Mesenchymal stem cell (in vitro differentiated cells and primary cell): ENCODE measurements around the gene PRRC2C.

ENCODE experiments used
- DNase-seq: peaks from one replicate; pipeline ENCODE4 v3.0.0-alpha.2; 2013
- H2AFZ ChIP-seq: one replicate; pipeline ENCODE4 v1.6.1; 2013; ENCODE audit warnings: low read depth, mild to moderate bottlenecking, control low read depth, inconsistent platforms, low read length, moderate library complexity
- H2AK5ac ChIP-seq: 2 replicates; pipeline ENCODE4 v1.6.1; 2013; ENCODE audit warnings: low read length, moderate library complexity, mild to moderate bottlenecking, inconsistent platforms; ENCODE audit not compliant: severe bottlenecking
- H2BK120ac ChIP-seq: one replicate; pipeline ENCODE4 v1.6.1; 2013; ENCODE audit warnings: low read depth, mild to moderate bottlenecking, inconsistent platforms, low read length, moderate library complexity
- H2BK12ac ChIP-seq, 2 experiments: one replicate each; pipeline ENCODE4 v1.6.1; 2013; ENCODE audit warnings: inconsistent platforms in 2 of 2, low read length in 2 of 2, mild to moderate bottlenecking in 2 of 2, moderate library complexity in 2 of 2, control low read depth in 1 of 2
- H2BK15ac ChIP-seq: one replicate; pipeline ENCODE4 v1.6.1; 2013; ENCODE audit warnings: mild to moderate bottlenecking, low read depth, inconsistent platforms; ENCODE audit not compliant: poor library complexity, severe bottlenecking
- H2BK5ac ChIP-seq: 2 replicates; pipeline ENCODE4 v1.6.1; 2013; ENCODE audit warnings: low read depth, mild to moderate bottlenecking, low read length, control low read depth, inconsistent platforms; ENCODE audit not compliant: poor library complexity, severe bottlenecking
- H3K14ac ChIP-seq, 2 experiments: one replicate each; pipeline ENCODE4 v1.6.1; 2013; ENCODE audit warnings: inconsistent platforms in 2 of 2, low read length in 2 of 2, control low read depth in 1 of 2, mild to moderate bottlenecking in 1 of 2, moderate library complexity in 1 of 2
- H3K18ac ChIP-seq, 2 experiments: one replicate each; pipeline ENCODE4 v1.6.1; 2013; ENCODE audit warnings: inconsistent platforms in 2 of 2, low read length in 2 of 2, control low read depth in 1 of 2, low read depth in 1 of 2, mild to moderate bottlenecking in 1 of 2
- H3K23ac ChIP-seq, 2 experiments: one replicate each; pipeline ENCODE4 v1.6.1; 2013; ENCODE audit warnings: inconsistent platforms in 2 of 2, low read length in 2 of 2, mild to moderate bottlenecking in 2 of 2, moderate library complexity in 2 of 2, control low read depth in 1 of 2
- H3K27ac ChIP-seq: 2 replicates; pipeline ENCODE4 v1.5.1; 2013; ENCODE audit warnings: mild to moderate bottlenecking, moderate library complexity, low read length, control low read depth, inconsistent platforms; ENCODE audit not compliant: poor library complexity, severe bottlenecking
- H3K27me3 ChIP-seq, 2 experiments: 2 replicates each; pipeline versions ENCODE4 v1.6.1 to v1.7.0; 2013; ENCODE audit warnings: low read length in 2 of 2, mild to moderate bottlenecking in 2 of 2, moderate library complexity in 2 of 2, control low read depth in 1 of 2, inconsistent platforms in 1 of 2; ENCODE audit not compliant: control insufficient read depth in 1 of 2, insufficient read depth in 1 of 2
- H3K36me3 ChIP-seq, 2 experiments: 2 replicates each; pipeline versions ENCODE4 v1.6.1 to v1.7.0; 2013; ENCODE audit warnings: low read length in 2 of 2, control low read depth in 1 of 2, inconsistent platforms in 1 of 2, low read depth in 1 of 2, mild to moderate bottlenecking in 1 of 2; ENCODE audit not compliant: insufficient read depth in 2 of 2, control insufficient read depth in 1 of 2
- H3K4ac ChIP-seq, 2 experiments: one replicate each; pipeline ENCODE4 v1.6.1; 2013; ENCODE audit warnings: inconsistent platforms in 2 of 2, low read length in 2 of 2, mild to moderate bottlenecking in 2 of 2, moderate library complexity in 2 of 2, control low read depth in 1 of 2, low read depth in 1 of 2
- H3K4me1 ChIP-seq: 2 replicates; pipeline ENCODE4 v1.6.1; 2013; ENCODE audit warnings: low read depth, low read length, control low read depth; ENCODE audit not compliant: control insufficient read depth, insufficient read depth
- H3K4me2 ChIP-seq: 2 replicates; pipeline ENCODE4 v1.6.1; 2013; ENCODE audit warnings: low read length, mild to moderate bottlenecking, inconsistent platforms; ENCODE audit not compliant: poor library complexity, severe bottlenecking
- H3K4me3 ChIP-seq, 2 experiments: 2 replicates each; pipeline versions ENCODE4 v1.5.1 to v1.7.0; 2013; ENCODE audit warnings: low read length in 2 of 2, mild to moderate bottlenecking in 2 of 2, control low read depth in 1 of 2, low read depth in 1 of 2; ENCODE audit not compliant: insufficient read depth in 1 of 2
- H3K79me1 ChIP-seq: replicated peaks from 2 replicates; pipeline ENCODE4 v1.6.1; 2013; ENCODE audit warnings: mild to moderate bottlenecking, control low read depth, low read length, inconsistent platforms; ENCODE audit not compliant: poor library complexity, severe bottlenecking
- H3K9ac ChIP-seq: 2 replicates; pipeline ENCODE4 v1.7.0; 2013; ENCODE audit warnings: mild to moderate bottlenecking, low read length, moderate library complexity
- H3K9me3 ChIP-seq: 2 replicates; pipeline ENCODE4 v1.7.0; 2013; ENCODE audit warnings: mild to moderate bottlenecking, low read length; ENCODE audit not compliant: control insufficient read depth
- H4K8ac ChIP-seq: one replicate; pipeline ENCODE4 v1.6.1; 2013; ENCODE audit warnings: inconsistent platforms, mild to moderate bottlenecking, low read length, moderate library complexity
- H4K91ac ChIP-seq: one replicate; pipeline ENCODE4 v1.6.1; 2013; ENCODE audit warnings: mild to moderate bottlenecking, low read length, inconsistent platforms
- WGBS: methylation state at CpG from one replicate; pipeline ENCODE4 v1.1.7; 2013; ENCODE audit warnings: mixed read lengths; 5-methylcytosine and 5-hydroxymethylcytosine counted together

PRRC2C gene

DNA sequence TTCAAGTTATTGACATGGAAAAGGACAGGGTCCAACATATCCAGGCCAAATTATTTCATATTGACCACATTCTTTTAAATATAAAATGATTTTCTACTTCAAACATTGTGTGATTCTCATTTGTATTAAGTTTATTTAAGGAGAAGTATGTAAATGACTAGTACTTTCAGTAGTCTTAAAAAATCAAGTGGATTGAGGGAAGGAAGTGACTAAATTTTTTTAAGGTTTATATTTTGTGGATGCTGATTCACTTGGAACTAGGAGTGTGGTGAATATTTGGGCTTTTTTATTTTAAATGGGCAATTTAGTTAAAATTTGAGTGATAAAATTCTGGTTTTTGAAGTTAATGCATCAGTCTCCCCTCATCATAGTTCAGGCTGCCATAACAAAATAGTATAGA lies 10.1 kb downstream of the PRRC2C start:
- Histone ChIP-seq H3K27ac (no peak overlapping the region), H3K4me3 (no peak overlapping the region), H2BK15ac (no peak overlapping the region), H3K79me1 (no peaks in the 10 kb centered on the region), H4K91ac (no peak overlapping the region), H2BK5ac (no peak overlapping the region), H3K27me3 (no peaks in the 10 kb centered on the region), H3K23ac (no peak overlapping the region), H4K8ac (no peak overlapping the region), H3K9me3 (no peaks in the 10 kb centered on the region), H3K18ac (no peak overlapping the region), H2BK120ac (no peak overlapping the region), H3K4me2 (no peak overlapping the region), H2BK12ac (no peak overlapping the region), H3K4ac (no peak overlapping the region), H2AFZ (no peak overlapping the region), H3K4me1 (peaks cover 4% of the 10 kb centered on the region), H2AK5ac (no peak overlapping the region), H3K14ac (no peak overlapping the region), H3K36me3 (peaks cover 3 to 34% of the 10 kb centered on the region in 2 experiments), H3K9ac (no peak overlapping the region)
- no peak for DNase-seq

DNA sequence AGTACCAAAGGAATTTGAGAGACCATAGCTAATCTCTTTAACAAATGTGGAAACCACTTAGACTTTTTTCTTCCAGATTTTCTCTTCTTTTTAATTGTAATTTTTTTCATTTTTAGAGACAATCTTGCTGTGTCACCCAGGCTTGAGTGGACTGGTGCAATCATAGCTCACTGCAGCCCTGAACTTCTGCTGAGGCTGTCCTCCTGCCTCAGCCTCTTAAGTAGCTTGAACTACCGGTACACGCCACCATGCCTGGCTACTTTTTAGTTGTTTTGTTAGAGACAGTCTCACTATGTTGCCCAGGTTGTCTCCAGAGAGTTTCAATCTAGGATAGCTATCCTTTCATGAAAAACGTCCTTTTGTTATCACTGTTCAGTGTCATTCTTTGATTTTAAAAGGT lies 15.0 kb downstream of the PRRC2C start:
- Histone ChIP-seq H4K91ac (no peak overlapping the region), H2AK5ac (no peak overlapping the region), H3K79me1 (no peaks in the 10 kb centered on the region), H2BK12ac (no peak overlapping the region), H3K4me3 (no peak overlapping the region), H3K27ac (no peak overlapping the region), H3K4me2 (no peak overlapping the region), H3K23ac (no peak overlapping the region), H3K18ac (no peak overlapping the region), H3K9ac (no peak overlapping the region), H2AFZ (no peak overlapping the region), H3K9me3 (no peaks in the 10 kb centered on the region), H3K4me1 (no peaks in the 10 kb centered on the region), H2BK5ac (no peak overlapping the region), H2BK15ac (no peak overlapping the region), H2BK120ac (no peak overlapping the region), H3K36me3 (peaks cover 8 to 37% of the 10 kb centered on the region in 2 experiments), H3K4ac (no peak overlapping the region), H3K14ac (no peak overlapping the region), H3K27me3 (no peaks in the 10 kb centered on the region), H4K8ac (no peak overlapping the region)
- no peak for DNase-seq
- 100% methylated on average over 2 of the region's 3 CpGs for WGBS

DNA sequence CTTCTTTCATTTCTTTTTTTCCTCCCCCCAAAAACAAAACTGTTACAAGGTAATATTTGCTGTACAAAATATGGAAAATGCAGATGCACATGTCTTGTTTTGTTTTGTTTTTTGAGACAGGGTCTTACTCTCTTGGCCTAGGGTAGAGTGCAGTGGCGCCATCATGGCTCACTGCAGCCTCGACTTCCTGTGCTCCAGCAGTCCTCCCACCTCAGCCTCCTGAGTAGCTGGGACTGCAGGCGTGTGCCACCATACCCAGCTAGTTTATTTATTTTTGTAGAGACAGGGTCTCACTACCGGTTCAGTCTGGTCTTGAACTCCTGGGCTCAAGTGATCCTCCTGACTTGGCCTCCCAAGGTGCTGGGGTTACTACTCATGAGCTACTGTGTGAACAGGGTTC lies 15.5 kb downstream of the PRRC2C start:
- H4K91ac ChIP-seq, result no peak overlapping the region
- H2BK5ac ChIP-seq, result no peak overlapping the region
- H2BK15ac ChIP-seq, result no peak overlapping the region
- H3K9ac ChIP-seq, result no peak overlapping the region
- no peaks in the 10 kb centered on the region for H3K4me1 ChIP-seq
- no peak overlapping the region for H3K4ac ChIP-seq
- H4K8ac ChIP-seq, result no peak overlapping the region
- no peak overlapping the region for H3K23ac ChIP-seq
- no peak overlapping the region for H3K14ac ChIP-seq
- no peaks in the 10 kb centered on the region for H3K9me3 ChIP-seq
- no peaks in the 10 kb centered on the region for H3K27me3 ChIP-seq
- DNase-seq, result no peak
- H3K18ac ChIP-seq, result no peak overlapping the region
- no peak overlapping the region for H2BK120ac ChIP-seq
- 100% methylated on average over 4 of the region's 4 CpGs for WGBS
- peaks cover 8 to 37% of the 10 kb centered on the region in 2 experiments for H3K36me3 ChIP-seq
- no peak overlapping the region for H3K4me3 ChIP-seq
- H2AFZ ChIP-seq, result no peak overlapping the region
- H3K4me2 ChIP-seq, result no peak overlapping the region
- H3K27ac ChIP-seq, result no peak overlapping the region
- H3K79me1 ChIP-seq, result no peaks in the 10 kb centered on the region
- no peak overlapping the region for H2BK12ac ChIP-seq
- no peak overlapping the region for H2AK5ac ChIP-seq

DNA sequence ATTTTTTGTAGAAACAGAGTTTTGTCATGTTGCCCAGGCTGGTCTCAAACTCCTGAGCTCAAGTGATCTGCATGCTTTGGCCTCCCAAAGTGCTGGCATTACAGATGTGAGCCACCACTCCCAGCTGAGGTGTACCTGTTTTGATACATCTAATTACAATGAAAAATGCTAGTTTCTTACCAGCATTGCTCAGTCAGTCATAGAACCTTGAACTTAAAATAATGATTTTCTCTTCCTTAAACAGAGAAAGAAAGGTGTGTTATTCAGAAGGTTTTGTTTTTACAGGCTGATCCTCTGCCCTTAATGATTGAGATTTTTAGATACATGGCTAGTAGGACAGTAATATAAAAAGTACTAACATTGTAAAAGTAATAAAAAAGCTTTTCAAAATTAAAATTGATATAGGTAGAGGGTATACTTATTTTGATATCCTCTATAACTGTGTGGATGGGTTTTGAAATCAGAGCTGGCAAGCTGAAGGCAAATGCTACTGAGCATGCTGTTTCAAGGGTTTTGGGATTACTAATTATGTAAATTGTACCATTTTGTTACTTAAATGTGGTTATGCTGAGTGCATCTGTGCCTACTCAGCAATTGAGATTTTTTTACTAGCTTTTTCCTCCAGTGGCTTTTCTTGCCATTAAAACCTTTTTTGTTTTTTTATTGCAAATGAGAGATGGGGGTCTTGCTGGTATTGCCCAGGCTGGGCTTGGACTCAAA lies 16.1 kb downstream of the PRRC2C start:
- DNase-seq, result no peak
- Histone ChIP-seq H3K4me1 (no peaks in the 10 kb centered on the region), H3K9me3 (no peaks in the 10 kb centered on the region), H3K14ac (no peak overlapping the region), H4K91ac (no peak overlapping the region), H3K9ac (no peak overlapping the region), H3K4me2 (no peak overlapping the region), H3K27me3 (no peaks in the 10 kb centered on the region), H2BK5ac (no peak overlapping the region), H3K23ac (no peak overlapping the region), H2BK120ac (no peak overlapping the region), H3K18ac (no peak overlapping the region), H2BK15ac (no peak overlapping the region), H4K8ac (no peak overlapping the region), H3K36me3 (peaks cover 8 to 37% of the 10 kb centered on the region in 2 experiments), H3K79me1 (no peaks in the 10 kb centered on the region), H3K27ac (no peak overlapping the region), H3K4me3 (no peak overlapping the region), H2AFZ (no peak overlapping the region), H2AK5ac (no peak overlapping the region), H2BK12ac (no peak overlapping the region), H3K4ac (no peak overlapping the region)
